HEK293 (cell line): Measurements from ENCODE around the gene FUT8.

Experiments used
- CTCF ChIP-seq: fragments of 450-650 bp; formaldehyde crosslinking; IDR thresholded peaks from 2 replicates; pipeline ENCODE4 v1.5.1; 2016; ENCODE audit warnings: missing biosample characterization, missing genetic modification characterization
- MEIS1 ChIP-seq: sonication (generic); formaldehyde crosslinking; IDR thresholded peaks from 2 replicates; pipeline ENCODE4 v1.8.1; 2022; ENCODE audit warnings: missing genetic modification reagents, mild to moderate bottlenecking, borderline replicate concordance
- SP7 ChIP-seq: fragments of 450-650 bp; formaldehyde crosslinking; IDR thresholded peaks from 2 replicates; pipeline ENCODE4 v1.5.1; 2016; ENCODE audit warnings: missing biosample characterization, missing genetic modification characterization
- ZFP41 ChIP-seq: fragments of 450-650 bp; formaldehyde crosslinking; IDR thresholded peaks from 2 replicates; pipeline ENCODE4 v1.5.1; 2016; ENCODE audit warnings: missing biosample characterization, missing genetic modification characterization, borderline replicate concordance
- ZNF114 ChIP-seq: fragments of 450-650 bp; formaldehyde crosslinking; IDR thresholded peaks from 2 replicates; pipeline ENCODE4 v1.5.0; 2017; ENCODE audit warnings: missing biosample characterization, missing genetic modification characterization
- ZNF24 ChIP-seq: fragments of 450-650 bp; formaldehyde crosslinking; IDR thresholded peaks from 2 replicates; pipeline ENCODE4 v1.5.1; 2016; ENCODE audit warnings: missing biosample characterization, missing genetic modification characterization

DNA sequence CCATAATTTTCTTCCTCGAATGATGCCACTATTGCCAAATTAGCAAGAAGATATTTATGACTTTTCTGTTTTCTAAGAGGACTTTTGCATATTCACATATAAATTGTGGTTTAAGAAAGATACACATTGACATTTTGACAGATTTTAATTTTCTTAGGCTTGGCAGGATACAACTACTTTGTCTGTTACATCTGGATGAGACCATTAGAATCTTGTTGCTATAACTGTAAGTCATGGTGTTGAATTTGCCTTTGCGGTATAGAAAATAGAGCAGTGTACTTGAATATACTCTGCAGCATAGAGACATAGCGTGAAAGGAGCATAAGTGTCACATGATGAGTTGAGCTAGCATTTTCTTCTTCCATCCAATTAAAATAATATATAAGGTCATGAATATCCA lies 169.3 kb downstream of the FUT8 start:
- TF ChIP-seq SP7 (tag by site-specific recombination) (no peak), MEIS1 (CRISPR knock-in tag) (no peak), CTCF (tag by site-specific recombination) (no peak), ZNF114 (no peak), ZFP41 (no peak), ZNF24 (tag by site-specific recombination) (no peak)
